Middle frontal gyrus (tissue), 1 donor: ENCODE data around the gene DPY30.
A peak's percentile ranks its signal among the peaks of the same experiment; 100 is the strongest.
"Not testable (repeated sequence)": the region's sequence is repeated elsewhere in the genome, so short reads cannot be mapped to it uniquely, and the experiment has no call there.

ENCODE experiments used
- DNase-seq: peaks from one replicate; pipeline ENCODE4 v3.0.0-alpha.2; 2015; ENCODE audit warnings: low spot score; ENCODE audit errors: extremely low spot score

DPY30 gene

DNA sequence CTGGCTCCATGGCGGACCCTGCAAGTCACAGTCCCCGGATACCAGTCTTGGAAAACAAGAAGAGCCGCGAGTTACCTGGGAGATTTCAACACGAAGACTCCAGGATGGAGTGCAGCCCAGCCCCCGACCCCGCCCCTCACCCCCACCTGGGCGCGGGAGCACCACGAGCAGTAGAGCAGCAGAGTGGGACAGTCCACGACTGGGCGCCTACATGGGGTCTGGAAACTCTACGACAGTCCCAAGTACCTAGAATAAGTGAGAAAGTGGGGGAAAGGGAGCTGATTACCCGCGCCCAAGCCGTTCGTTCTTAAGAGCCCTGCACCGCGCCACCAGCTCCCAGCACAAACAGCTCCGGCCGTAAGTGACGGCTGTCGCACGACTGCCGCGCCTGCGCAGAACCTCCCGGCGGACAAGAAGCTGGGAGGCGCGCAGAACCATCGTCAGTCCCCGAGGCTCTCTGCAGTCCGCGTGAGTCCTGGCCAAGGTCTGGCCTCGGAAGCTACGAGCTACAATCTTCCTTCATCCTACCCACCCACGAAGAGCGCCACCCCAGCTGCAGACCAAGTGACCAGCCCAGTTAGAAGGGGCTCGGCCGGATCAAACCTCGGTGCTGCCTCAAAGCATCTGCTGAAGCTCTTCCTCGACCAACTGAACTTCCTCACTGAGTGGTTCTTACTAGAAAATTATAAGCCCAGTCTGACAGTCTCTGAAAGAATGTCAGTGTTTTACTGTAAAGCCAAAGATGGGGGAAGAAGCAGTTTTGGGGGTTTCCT is at the start of gene DPY30:
Gene DPY30, minus strand, starts transcription at position 359 of the 773 bp plus-strand sequence. Its CDS starts 349 bp downstream, at position 10.
- DNase-seq: peak; percentile 91

DNA sequence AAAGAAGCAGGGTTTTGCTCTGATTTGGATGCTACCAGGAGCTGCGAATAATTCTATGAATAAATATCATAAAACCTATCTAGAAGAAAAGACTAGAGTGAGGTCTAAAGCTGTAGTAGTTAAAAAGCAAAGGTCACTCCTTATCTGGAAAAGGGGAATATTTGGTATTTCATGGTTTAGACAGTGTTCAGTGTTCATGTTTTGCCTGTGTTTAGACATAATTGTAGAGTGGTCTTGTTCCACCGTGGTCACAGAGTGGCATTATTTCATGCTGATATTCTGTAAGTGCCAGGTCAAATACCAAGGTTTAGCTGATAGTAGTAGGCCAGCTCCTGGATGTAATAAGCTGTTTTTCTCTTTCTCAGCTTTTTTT is 34.5 kb upstream of the DPY30 start:
- DNase-seq: no peak

DNA sequence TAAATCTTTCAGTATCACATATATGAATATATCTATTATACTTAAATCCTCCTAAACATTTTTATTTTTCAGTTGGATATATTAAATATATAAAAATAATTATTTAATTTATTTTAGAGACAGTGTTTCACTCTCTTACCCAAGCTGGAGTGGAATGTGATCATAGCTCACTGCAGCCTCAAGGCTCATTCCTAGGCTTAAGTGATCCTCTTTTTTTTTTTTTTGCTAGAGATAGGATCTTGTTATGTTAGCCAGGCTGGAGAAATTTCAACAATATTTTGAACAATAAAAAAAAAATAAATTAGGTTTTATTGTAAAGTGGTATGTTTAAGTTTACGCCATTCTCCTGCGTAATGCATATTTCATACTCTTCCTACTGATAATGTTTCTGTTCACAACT is 27.9 kb upstream of the DPY30 start:
- DNase-seq: no peak

DNA sequence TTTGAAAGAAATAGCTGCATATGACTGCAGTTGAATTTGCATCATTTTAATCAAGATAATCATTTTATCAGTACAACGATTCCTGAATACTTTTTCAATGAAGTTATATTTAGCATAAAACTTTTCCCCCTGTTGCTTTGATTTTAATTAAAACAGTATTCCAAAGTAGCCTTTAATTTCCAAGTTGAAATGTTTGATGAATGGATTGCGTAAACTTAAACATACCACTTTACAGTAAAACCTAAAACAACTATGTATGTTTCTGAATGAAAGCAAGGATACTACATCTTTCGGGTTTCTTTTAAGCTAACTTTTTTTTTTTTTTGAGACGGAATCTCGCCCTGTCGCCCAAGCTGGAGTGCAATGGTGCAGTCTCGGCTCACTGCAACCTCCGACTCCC is 25.1 kb upstream of the DPY30 start:
- no peak for DNase-seq

DNA sequence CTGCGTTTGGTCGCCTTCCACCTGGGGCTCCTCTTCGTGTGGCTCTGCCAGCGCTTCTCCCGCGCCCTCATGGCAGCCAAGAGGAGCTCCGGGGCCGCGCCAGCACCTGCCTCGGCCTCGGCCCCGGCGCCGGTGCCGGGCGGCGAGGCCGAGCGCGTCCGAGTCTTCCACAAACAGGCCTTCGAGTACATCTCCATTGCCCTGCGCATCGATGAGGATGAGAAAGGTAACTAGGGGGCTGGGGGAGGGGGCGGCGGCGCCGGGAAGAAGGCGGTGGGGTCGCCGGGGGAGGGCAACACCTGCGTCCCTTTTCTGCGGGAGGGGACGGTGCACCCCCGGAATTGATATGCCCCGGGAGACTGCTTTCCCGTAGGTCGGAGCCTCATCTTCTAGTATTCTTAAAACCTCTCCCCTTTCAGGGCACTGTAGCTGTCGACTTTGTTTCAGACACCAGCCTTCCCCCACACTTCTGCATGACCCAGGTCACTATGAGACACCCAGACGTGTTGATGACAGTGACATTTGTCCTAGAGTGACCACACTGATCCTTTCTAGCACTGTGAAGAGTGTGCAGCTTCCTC is 24.5 kb upstream of the DPY30 start:
- DNase-seq: no peak

DNA sequence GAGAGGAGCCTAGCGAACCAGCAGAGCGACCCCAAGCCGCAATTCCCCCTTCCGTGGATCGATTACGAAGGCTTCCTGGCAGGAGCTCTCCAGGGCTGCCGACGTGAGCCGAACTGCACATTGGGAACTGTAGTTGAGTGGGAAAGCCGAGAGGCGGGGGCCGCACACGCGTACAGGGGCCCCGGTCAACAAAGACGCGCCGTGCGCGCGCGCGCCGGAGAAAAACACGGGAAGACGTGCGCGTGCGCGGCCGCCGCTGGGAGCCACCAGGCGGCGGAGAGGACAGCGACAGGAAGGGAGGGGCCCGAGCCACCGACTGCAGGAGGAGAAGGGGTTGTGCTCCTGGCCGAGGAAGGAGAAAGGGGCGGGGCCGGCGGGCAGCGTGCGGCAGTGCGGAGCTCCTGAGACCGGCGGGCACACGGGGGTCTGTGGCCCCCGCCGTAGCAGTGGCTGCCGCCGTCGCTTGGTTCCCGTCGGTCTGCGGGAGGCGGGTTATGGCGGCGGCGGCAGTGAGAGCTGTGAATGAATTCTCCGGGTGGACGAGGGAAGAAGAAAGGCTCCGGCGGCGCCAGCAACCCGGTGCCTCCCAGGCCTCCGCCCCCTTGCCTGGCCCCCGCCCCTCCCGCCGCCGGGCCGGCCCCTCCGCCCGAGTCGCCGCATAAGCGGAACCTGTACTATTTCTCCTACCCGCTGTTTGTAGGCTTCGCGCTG is 23.9 kb upstream of the DPY30 start, which contains the start of gene SPAST:
Gene SPAST, plus strand, starts transcription at position 247 of the 711 bp plus-strand sequence. Its CDS starts 276 bp downstream, at position 523.
- DNase-seq: peak; percentile 96

DNA sequence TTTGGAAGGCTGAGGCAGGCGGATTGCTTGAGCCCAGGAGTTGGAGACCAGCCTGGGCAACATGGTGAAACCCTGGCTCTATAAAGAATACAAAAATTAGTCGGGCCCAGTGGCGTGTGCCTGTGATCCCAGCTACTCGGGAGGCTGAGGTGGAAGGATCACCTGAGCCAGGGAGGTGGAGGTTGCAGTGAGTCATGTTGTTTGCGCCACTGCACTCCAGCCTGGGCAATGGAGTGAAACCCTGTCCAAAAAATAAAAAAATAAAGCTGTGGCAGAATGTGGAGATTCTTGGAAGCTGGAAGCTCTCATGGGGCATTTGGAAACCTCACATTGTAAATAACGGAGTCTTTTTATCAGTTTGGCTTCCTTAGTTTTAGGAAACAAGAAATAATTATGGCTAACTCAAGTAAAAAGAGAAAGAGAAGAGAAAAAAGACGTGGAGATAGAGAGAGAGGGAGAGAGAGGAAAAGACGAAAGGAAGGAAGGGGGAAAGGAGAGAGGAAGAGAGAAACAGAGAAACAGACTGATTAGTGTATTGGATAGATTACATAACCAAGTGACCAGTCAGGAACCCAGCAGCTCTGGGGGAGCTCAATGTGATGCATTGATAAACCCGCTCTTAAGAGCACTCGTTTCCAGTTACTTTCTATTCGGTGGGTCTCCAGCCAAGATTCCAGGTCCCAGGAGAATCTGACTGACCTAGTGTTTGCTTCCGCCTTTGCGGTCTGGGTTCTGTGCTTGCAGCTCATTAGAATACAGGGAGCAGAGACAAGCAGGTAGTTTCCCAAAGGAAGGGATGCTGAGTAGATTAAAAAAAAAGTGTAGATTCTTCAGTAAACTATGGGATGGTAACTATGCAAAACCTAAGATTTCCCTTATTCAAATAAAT is 22.6 kb upstream of the DPY30 start:
- no peak for DNase-seq

DNA sequence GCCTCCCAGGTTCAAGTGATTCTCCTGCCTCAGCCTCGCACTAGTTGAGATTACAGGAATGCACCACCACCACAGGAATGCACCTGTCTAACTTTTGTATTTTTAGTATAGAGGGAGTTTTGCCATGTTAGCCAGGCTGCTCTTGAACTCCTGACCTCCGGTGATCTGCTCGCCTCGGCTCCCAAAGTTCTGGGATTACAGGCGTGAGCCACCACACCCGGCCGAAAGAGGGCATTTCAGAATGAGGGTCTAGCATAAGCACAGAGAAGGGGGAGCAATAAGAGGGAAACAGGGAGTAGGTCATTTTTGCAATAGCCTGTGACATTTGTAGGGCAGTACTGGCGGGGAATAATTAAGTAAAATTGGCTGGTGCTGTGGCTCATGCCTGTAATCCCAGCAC is 21.8 kb upstream of the DPY30 start:
- no peak for DNase-seq

DNA sequence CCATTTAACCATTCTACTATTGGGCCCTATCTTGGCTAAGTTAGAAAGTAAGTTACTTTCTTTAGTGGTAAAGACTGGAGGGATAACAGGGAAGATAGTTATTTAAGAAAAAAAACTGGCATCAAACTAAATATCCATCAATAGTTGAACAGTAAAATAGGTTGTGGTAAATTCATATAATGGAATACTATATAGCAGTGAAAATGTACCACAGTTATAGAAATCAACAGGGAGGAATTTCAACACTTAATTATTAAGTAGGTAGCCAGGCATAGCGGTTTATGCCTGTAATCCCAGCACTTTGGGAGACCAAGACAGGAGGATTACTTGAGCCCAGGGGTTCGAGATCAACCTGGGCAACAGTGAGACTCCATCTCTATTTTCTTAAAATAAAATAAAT is 20.7 kb upstream of the DPY30 start:
- no peak for DNase-seq

DNA sequence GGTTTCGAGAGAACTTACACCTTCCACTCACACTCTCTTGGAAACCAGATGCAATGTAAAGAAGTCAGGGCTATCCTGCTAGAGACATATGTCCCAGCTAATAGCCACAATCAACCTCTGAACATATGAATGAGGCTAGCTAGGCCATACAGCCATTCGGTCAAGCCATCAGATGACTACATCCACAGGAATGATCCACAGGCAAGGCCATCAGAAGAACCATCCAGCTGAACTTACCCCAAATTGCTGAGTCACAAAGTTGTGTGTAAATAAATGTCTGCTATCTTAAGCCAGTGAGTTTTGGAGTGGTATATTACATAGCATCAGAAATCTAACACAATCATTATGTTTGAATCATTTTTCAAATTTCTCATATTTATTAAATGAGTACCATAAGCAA is 18.5 kb upstream of the DPY30 start:
- no peak for DNase-seq

DNA sequence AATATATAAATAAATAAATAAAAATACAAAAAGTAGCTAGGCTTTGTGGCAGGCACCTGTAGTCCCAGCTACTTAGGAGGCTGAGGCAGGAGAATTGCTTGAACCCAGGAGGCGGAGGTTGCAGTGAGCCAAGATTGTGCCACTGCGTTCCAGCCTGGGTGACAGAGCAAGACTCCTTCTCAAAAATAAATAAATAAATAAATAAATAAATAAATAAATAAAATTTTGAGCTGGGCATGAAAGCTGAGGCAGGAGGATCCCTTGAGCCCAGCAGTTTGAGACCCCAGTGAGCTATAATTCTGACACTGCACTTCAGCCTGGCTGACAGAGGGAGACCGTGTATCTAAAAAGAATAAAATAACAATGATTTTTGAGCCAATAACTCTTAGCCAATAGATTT is 15.0 kb upstream of the DPY30 start:
- DNase-seq: not testable (repeated sequence)

DNA sequence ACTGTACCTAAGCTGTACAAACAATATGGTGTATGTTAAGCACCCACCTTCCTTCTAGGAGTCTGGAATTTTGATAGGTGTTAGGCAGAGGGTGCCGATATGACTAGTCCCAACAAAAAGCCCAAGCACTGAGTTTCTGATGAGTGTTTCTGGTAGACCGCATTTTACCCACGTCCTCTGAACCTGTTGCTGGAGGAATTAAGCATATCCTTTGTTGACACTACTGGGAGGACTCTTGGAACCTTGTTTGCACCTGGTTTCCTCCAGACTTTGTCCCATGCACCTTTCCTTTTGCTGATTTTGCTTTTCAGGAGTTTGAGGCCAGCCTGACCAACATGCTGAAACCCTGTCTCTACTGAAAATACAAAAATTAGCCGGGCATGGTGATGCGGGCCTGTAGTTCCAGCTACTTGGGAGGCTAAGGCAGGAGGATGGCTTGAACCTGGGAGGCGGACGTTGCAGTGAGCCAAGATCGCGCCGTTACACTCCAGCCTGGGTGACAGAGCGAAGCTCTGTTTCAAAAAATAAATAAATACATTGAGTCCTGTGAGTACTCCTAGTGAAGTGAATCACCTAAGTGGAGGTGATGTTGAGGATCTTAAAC is 12.3 kb upstream of the DPY30 start:
- no peak for DNase-seq

DNA sequence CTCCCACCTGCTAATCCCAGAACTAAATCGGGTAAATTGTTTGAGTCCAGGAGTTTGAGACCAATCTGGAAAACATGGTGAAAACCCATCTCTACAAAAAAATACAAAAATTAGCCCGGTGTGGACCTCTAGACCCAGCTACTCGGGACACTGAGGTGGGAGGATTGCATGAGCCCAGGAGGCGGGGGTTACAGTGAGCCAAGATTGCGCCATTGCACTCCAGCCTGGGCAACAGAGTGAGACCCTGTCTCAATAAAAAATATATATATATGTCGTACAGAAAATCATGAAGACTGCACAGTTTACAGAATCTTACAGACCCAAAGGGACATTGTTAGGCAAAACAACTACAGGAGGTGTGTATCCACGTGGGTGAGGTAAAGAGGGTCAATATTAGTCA is 4.0 kb upstream of the DPY30 start:
- no peak for DNase-seq

DNA sequence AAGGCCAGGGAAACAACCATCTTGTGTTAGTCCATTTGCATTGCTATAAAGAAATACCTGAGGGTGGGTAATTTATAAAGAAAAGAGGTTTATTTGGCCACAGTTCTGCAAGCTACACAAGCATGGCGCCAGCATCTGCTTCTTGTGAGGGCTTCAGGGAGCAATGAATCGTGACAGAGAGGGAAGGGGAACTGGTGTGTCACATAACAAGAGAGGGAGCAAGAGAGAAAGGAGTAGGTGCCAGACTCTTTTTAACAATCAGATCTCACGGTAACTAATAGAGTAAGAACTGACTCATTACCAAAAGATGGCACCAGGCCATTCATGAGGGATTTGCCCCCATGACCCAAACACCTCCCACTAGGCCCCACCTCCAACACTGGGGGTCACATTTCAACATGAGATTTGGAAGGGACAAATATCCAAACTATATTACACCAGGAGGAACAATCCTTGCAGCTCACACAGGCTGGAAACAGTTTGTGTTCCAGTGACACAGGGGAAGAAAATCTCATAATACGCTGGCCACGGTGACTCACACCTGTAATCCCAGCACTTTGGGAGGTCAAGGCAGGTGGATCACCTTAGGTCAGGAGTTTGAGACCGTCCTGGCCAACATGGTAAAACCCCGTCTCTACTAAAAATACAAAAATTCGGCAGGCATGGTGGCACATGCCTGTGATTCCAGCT is 5.3 kb downstream of the DPY30 start:
- DNase-seq: not testable (repeated sequence)

DNA sequence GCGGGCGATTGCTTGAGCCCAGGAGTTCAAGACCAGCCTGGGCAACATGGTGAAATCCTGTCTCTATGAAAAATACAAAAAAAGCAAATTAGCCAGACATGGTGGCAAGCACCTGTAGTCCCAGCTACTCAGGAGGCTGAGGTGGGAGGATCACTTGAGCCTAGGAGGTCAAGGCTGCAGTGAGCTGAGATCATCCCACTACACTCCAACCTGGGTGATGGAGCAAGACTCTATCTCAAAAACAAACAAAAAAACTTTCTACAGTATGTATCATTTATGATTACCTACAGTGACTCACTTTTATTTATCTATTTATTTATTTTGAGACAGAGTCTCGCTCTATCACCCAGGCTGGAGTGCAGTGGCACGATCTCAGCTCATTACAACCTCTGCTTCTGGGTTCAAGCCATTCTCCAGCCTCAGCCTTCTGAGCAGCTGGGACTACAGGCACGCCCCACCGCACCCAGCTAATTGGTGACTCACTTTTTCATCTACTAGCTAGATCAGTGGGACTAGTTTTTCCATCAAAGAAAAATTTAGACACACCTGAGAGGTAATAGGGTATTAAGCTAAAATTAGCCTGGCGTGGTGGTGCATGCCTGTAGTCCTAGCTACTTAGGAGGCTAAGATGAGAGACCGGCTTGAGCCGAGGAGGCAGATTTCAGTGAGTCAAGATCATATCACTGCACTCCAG is 20.7 kb downstream of the DPY30 start:
- not testable (repeated sequence) for DNase-seq

DNA sequence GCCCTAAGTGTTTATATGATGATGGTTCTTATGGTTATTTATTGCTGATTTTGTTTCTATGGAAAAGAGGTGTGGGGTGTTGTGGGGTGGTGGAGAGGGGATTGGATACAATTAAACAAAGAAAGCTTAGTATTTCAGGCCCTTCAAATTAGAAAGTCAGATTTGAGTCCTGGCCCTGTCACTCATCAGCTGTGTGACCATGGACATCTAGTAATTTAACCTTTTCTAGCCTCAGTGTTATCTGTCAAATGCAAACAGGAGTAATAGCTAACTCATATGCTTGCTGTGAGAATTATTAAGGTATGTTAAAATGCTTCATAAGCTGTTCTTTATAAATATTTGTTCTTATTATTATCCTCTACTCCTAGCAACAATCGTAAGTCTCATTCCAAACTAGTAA is 26.7 kb downstream of the DPY30 start:
- DNase-seq: no peak

DNA sequence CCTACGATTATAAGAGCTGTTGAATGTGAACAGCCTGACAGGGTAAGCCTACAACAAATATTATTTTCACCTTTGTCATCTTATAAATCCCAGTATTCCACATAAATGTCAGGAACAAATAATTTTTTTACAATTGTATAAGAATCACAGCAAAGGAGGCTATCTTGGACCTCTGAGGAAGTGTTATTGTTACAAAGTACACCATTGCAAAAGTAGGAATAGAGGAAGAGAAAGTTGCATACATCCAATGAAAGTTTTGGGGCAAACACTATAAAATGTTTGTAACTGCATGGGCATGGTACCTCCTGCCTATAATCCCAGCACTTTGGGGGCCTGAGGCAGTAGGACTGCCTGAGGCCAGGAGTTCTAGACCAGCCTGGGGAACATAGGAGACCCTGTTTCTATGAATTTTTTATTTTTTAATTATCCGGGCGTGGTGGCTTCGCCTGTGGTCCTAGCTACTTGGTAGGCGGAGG is 28.1 kb downstream of the DPY30 start:
- DNase-seq: no peak

DNA sequence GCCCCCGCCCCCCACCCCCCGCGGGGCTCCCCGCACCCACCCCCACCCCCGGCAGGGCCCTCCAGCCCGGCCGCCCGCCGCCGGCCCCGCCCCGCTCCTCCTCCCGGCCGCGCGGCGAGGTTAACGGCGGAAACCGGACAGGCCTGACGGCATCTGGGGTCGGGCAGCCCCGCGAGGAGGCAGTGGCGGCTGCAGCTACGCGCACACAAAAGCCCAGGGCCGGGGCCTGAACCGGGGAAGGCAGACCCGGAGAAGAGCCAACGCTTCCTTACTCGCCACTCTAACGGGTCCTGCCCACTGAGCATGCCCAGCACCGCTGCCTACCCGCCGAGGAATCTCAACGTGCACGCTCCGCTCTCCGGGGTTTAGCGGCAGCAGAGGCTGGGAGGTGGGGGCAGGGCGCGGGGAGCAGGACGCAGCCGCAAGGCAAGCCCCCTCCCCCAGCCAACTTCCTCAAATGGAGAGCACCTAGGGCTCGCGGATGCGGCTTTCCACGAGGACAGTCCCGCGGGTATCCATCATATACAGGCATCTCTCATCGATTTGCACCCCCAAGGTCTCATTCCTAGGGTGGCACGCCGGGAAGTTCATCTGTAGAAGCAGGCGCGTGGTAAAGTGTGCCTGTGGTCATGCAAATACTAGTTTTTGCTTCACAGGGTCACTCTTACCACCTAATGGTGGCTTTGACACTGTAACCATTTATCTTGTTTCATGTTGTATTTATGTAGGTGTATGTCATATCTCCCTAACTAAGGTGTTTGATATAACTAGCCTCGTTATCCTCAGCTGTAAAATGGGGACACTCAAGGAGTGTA is 28.7 kb downstream of the DPY30 start, which contains the start of gene MEMO1:
Gene MEMO1, minus strand, starts transcription at position 339 of the 815 bp plus-strand sequence. CDS start 761 bp downstream, outside the sequence.
- DNase-seq: peak; percentile 85

DNA sequence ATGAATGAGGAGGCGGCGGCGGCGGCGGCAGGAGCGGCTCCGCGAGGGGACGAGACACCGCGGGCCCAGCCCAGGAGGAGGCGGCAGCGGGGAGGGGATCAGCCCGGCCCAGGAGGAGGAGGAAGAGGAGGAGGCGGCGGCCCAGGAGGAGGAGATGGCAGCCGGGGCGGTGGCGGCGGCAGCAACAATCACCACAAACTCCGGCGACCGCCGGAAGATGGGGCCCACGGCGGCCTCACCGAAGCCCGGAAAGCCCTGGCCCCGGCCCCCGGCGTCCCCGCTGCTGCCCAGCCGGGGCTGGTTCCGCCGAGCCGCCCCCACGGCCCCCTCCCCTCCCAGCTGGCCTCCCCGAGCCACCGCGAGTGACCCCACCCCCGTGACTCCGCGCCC is 29.3 kb downstream of the DPY30 start:
- DNase-seq: not testable (repeated sequence)
